Fibroblast of lung (primary cell): Measurements from ENCODE around the gene MBOAT7.
"Not testable (repeated sequence)": the region's sequence is repeated elsewhere in the genome, so short reads cannot be mapped to it uniquely, and the experiment has no call there.

Experiments
- CTCF ChIP-seq, 2 donors: IDR thresholded peaks in 1 of 2; conservative IDR thresholded peaks in 1 of 2; 1 replicate in 1 of 2; 2 replicates in 1 of 2; pipeline ENCODE4 v1.5.1; 2011 to 2012; ENCODE audit warnings: low read length in 2 of 2, control low read depth in 1 of 2, inconsistent platforms in 1 of 2, low read depth in 1 of 2, mild to moderate bottlenecking in 1 of 2
- EZH2 ChIP-seq: IDR thresholded peaks from 2 replicates; pipeline ENCODE4 v1.5.1; 2012; ENCODE audit warnings: low read length, control low read depth, mild to moderate bottlenecking; ENCODE audit errors: missing control alignments

GRCh38 chr19:54223277-54223936 lies 34.0 kb upstream of the MBOAT7 start:
- TF ChIP-seq CTCF (conservative IDR thresholded peaks at IDR 0.05 in 1 of 2, IDR thresholded peaks at IDR 0.05 in 1 of 2; ENCODE audit: low read depth in 1 of 2, low read length in 2 of 2); EZH2: not testable (repeated sequence)
